Adrenal gland (tissue), 12 donors: ENCODE measurements around the gene CUEDC1. TPM values are rescaled to one million over a fixed set of nuclear protein-coding genes. Genes with fewer than 3 reads are reported as not detected.

Source experiments
- DNase-seq, 7 donors: peaks; one replicate each; pipeline ENCODE4 v3.0.0-alpha.2; 2019 to 2020
- H3K27ac ChIP-seq, 5 donors: fragments of 200-600 bp; sonication (generic) in 4 of 5; 1 replicate in 3 of 5; 2 replicates in 2 of 5; pipeline versions ENCODE4 v1.5.1 to v1.8.0; 2016 to 2020; ENCODE audit warnings: mild to moderate bottlenecking in 1 of 5
- H3K27me3 ChIP-seq: fragments of 200-600 bp; 2 replicates; pipeline ENCODE4 v1.8.0; 2021
- H3K36me3 ChIP-seq, 2 donors: fragments of 200-600 bp; replicated peaks in 1 of 2; 1 replicate in 1 of 2; 2 replicates in 1 of 2; pipeline versions ENCODE4 v1.5.1 to v1.8.0; 2018 to 2022
- H3K4me1 ChIP-seq, 2 donors: fragments of 200-600 bp; replicated peaks in 1 of 2; 1 replicate in 1 of 2; 2 replicates in 1 of 2; pipeline versions ENCODE4 v1.5.1 to v1.8.0; 2018 to 2021
- H3K4me3 ChIP-seq, 4 donors: fragments of 200-600 bp; sonication (generic) in 3 of 4; one replicate each; pipeline ENCODE4 v1.5.1; 2016 to 2018
- H3K9me3 ChIP-seq, 3 donors: fragments of 200-600 bp; sonication (generic) in 1 of 3; replicated peaks in 1 of 3; 1 replicate in 2 of 3; 2 replicates in 1 of 3; pipeline versions ENCODE4 v1.5.1 to v1.8.0; 2016 to 2021
- CTCF ChIP-seq, 6 experiments: fragments of 450-650 bp in 4 of 6; fragments of 200-600 bp in 2 of 6; sonication (generic) in 1 of 6; IDR thresholded peaks; 1 replicate in 5 of 6; 2 replicates in 1 of 6; pipeline versions ENCODE4 v1.5.1 to v1.8.0; 2016 to 2021; ENCODE audit warnings: antibody characterized with exemption in 6 of 6, mild to moderate bottlenecking in 2 of 6, moderate library complexity in 1 of 6
- POLR2A ChIP-seq, 2 donors: fragments of 450-650 bp; IDR thresholded peaks; one replicate each; pipeline ENCODE4 v1.6.1; 2017; ENCODE audit warnings: antibody characterized with exemption in 2 of 2, mild to moderate bottlenecking in 2 of 2, moderate library complexity in 1 of 2
- WGBS, 4 donors: extraction: QIAGEN DNeasy Blood & Tissue Kit in 2 of 4; methylation state at CpG; one replicate each; pipeline versions ENCODE4 v1.1.5 to v1.1.7; 2013 to 2017; 5-methylcytosine and 5-hydroxymethylcytosine counted together
- intact Hi-C, 2 donors: fragments of 100-400 bp; cut with DNase I; formaldehyde crosslinking; loops; one replicate each; pipeline versions ENCODE4 v1.14.1 to v1.15.0; 2022 to 2023
- polyA plus RNA-seq, 3 donors: library from polyadenylated mRNA; stranded (reverse); fragments of 200-250 nt in 2 of 3; fragments of 350-450 nt in 1 of 3; fragmentation: Illumina TruSeq in 1 of 3; extraction: RNeasy Lipid Tissue Mini Kit (QIAGEN cat#74804) in 1 of 3; gene quantifications; one replicate each; pipeline ENCODE4 v1.2.3, GENCODE V29; 2013 to 2014
- total RNA-seq, 9 donors: library from RNA; depleted of rRNA in 4 of 9; stranded (reverse); fragments of >200 nt in 4 of 9; fragments of 120-200 nt in 1 of 9; fragmentation: NEBNext Ultra II Directional in 1 of 9; extraction: Animal tissue kit (Norgen Biotek cat#: 25700) in 1 of 9; gene quantifications; one replicate each; pipeline versions ENCODE4 v1.1.0 to v1.2.4, GENCODE V29; 2013 to 2023
- donor health status: healthy with polysubstance abuse.
- donor health status: Bipolar disorder and iron deficiency.
- donor health status: DM: yes; HTN: yes; CAD: no.
- donor health status: DM: no; HTN: no; CAD: no.
- donor health status: DM: no; HTN: no; CAD: no.
- donor health status: DM: yes; HTN: yes; CAD: no.

CUEDC1 gene
- total and polyA plus RNA-seq, 12 donors, result 9.4 to 47.3 (median 39.0) TPM

GRCh38 chr17:57987581-57988300 lies 32.5 kb upstream of the CUEDC1 start, which contains the start of gene VEZF1:
Gene VEZF1 (minus strand): TSS chr17:57988254. CDS start chr17:57988111, 143 bp downstream.
- H3K36me3 ChIP-seq, result no peaks in the 10 kb centered on the region
- TF ChIP-seq POLR2A (IDR thresholded peaks at IDR 0.05) (peak in 1 of 2 donors; percentile 41), CTCF (IDR thresholded peaks at IDR 0.05) (peak in 1 of 6 experiments; percentile 4)
- H3K4me1 ChIP-seq, result peaks cover 33 to 53% of the 10 kb centered on the region in 2 donors
- peak; percentile 68 to 84 (median 80) for DNase-seq
- peak within 1 kb of the TSS; percentile 19 to 94 (median 70) for H3K4me3 ChIP-seq
- H3K9me3 ChIP-seq, result no peaks in the 10 kb centered on the region
- peak within 1 kb of the TSS; percentile 75 to 97 (median 96) for H3K27ac ChIP-seq
- intact Hi-C loops, result no loop called here
- no peaks in the 10 kb centered on the region for H3K27me3 ChIP-seq
- WGBS, 4 donors, result 0 to 1% (median 0%) methylated on average over 14 to 74 of the region's 74 CpGs

GRCh38 chr17:57986841-57987580 lies 31.8 kb upstream of the CUEDC1 start:
- H3K27me3 ChIP-seq, result no peaks in the 10 kb centered on the region
- H3K36me3 ChIP-seq, result no peaks in the 10 kb centered on the region
- H3K4me1 ChIP-seq, result peaks cover 33 to 61% of the 10 kb centered on the region in 2 donors
- WGBS, 4 donors, result 0 to 1% (median 0%) methylated on average over 38 of the region's 38 CpGs
- peak in 1 of 6 experiments; percentile 6 for TF ChIP-seq CTCF (IDR thresholded peaks at IDR 0.05)
- TF ChIP-seq POLR2A (IDR thresholded peaks at IDR 0.05), result peak in 1 of 2 donors; percentile 72
- intact Hi-C loops, result no loop called here
- DNase-seq, result peak; percentile 52 to 75 (median 59)
- no peaks in the 10 kb centered on the region for H3K9me3 ChIP-seq
- peak overlapping the region; percentile 13 to 94 (median 45) for H3K4me3 ChIP-seq
- H3K27ac ChIP-seq, result peak overlapping the region; percentile 55 to 97 (median 96)

DNA sequence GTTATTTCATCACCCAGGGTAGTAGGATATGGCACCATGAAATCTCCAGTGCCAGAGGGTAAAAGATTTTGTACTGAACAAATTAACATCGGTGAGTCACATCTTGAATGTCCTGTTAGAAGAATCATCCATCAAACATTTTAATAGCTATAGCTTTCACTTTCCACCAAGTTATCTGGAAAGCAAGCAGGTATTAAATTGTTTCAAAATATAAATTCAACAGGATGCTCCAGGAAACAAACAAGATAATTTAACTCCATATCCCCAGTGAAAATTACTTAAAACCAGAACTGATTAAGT lies 30.4 kb upstream of the CUEDC1 start:
- H3K36me3 ChIP-seq, result peaks cover 0 to 9% of the 10 kb centered on the region in 2 donors
- 0 to 6% (median 4%) methylated on average over 1 of the region's 1 CpG for WGBS, 4 donors
- peak overlapping the region in 1 of 5 donors; percentile 43 for H3K27ac ChIP-seq
- no peaks in the 10 kb centered on the region for H3K27me3 ChIP-seq
- peak overlapping the region in 1 of 4 donors; percentile 17 for H3K4me3 ChIP-seq
- no peak for DNase-seq
- TF ChIP-seq POLR2A (IDR thresholded peaks at IDR 0.05) (no peak), CTCF (IDR thresholded peaks at IDR 0.05) (no peak)
- H3K9me3 ChIP-seq, result no peaks in the 10 kb centered on the region
- intact Hi-C loops, result no loop called here
- peaks cover 33 to 73% of the 10 kb centered on the region in 2 donors for H3K4me1 ChIP-seq

GRCh38 chr17:57984936-57985674 lies 29.9 kb upstream of the CUEDC1 start:
- no peaks in the 10 kb centered on the region for H3K9me3 ChIP-seq
- no peaks in the 10 kb centered on the region for H3K27me3 ChIP-seq
- 43 to 50% (median 44%) methylated on average over 4 of the region's 4 CpGs for WGBS, 4 donors
- peak overlapping the region in 2 of 5 donors; percentile 26 to 43 for H3K27ac ChIP-seq
- H3K36me3 ChIP-seq, result peaks cover 0 to 14% of the 10 kb centered on the region in 2 donors
- TF ChIP-seq POLR2A (IDR thresholded peaks at IDR 0.05) (no peak), CTCF (IDR thresholded peaks at IDR 0.05) (no peak)
- intact Hi-C loops, result no loop called here
- H3K4me1 ChIP-seq, result peaks cover 33 to 72% of the 10 kb centered on the region in 2 donors
- peak overlapping the region in 1 of 4 donors; percentile 17 for H3K4me3 ChIP-seq
- DNase-seq, result no peak
